ENCODE measurements around the gene POLR3H. TPM values are rescaled to one million over a fixed set of nuclear protein-coding genes. Genes with fewer than 3 reads are reported as not detected.
"Not testable (repeated sequence)": the region's sequence is repeated elsewhere in the genome, so short reads cannot be mapped to it uniquely, and the experiment has no call there.

Gene POLR3H
- total RNA-seq, 2 experiments from 2014 or later, result 29.8 to 30.5 TPM

DNA sequence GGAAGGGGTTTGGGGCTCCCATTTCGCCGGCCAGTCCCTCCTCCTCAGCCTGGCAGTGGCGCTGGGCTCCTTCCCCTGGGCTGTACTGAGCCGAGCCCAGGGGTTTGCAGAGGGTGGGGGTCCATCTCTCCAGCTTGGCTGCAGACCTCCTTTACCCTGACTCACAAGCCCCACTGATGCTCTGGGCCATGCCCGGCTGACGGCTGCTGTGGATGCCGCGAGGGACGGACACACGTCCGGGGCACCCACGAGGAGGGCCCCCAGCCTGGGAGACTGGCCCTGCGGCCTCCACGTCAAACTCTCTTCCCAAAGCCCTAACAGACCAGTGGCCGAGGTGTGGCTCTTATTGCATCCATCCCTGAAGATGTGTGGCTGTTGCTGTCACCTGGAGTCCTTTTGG is 31.3 kb upstream of the POLR3H start:
- Mint-ChIP-seq H3K27ac (no peak overlapping the region), H3K4me3 (no peak overlapping the region), H3K36me3 (peaks cover 3% of the 10 kb centered on the region), H3K27me3 (peaks cover 3% of the 10 kb centered on the region), H3K9me3 (no peaks in the 10 kb centered on the region), H3K4me1 (no peaks in the 10 kb centered on the region)
- ATAC-seq (ENCODE audit: low read depth) (no peak), DNase-seq (no peak)
- POLR2A ChIA-PET, result interaction anchor here (1.1 kb wide), 1 partner anchor 18 kb away, joined by 3 read pairs; no protein-coding TSS in a partner anchor

- Mint-ChIP-seq H3K4me1 (no peaks in the 10 kb centered on the region), H3K27me3 (peaks cover 3% of the 10 kb centered on the region), H3K4me3 (no peak overlapping the region), H3K27ac (no peak overlapping the region), H3K9me3 (no peaks in the 10 kb centered on the region), H3K36me3 (peaks cover 2% of the 10 kb centered on the region)
- ATAC-seq (ENCODE audit: low read depth) (no peak), DNase-seq (no peak)
- POLR2A ChIA-PET, result interaction anchor here (0.6 to 1.1 kb wide), 2 partner anchors 17 to 37 kb away, joined by 3 to 4 read pairs; no protein-coding TSS in a partner anchor
These were observed 30.6 kb upstream of the POLR3H start for GRCh38 chr22:41574847-41575381.

DNA sequence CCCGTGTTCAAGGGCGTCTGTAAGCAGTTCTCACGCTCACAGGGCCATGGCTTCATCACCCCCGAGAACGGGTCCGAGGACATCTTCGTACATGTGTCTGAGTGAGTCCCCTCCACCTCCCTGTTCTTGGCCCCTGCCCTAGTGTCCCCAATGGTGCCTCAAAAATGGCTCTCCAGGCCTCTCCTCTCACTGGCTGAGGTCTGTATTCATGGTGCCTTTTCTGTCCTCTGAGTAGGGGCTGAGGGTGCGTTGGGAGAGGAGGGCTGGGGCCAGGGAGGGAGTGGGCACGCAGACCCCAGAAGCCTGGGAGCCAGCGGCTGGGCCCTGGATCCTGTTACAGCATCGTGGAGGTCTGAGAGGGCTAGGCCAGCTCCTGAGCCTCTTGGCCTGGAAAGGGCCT is 29.4 kb upstream of the POLR3H start:
- Mint-ChIP-seq H3K4me3 (no peak overlapping the region), H3K9me3 (no peaks in the 10 kb centered on the region), H3K4me1 (no peaks in the 10 kb centered on the region), H3K36me3 (no peaks in the 10 kb centered on the region), H3K27me3 (peaks cover 3% of the 10 kb centered on the region), H3K27ac (no peak overlapping the region)
- DNase-seq (no peak), ATAC-seq (ENCODE audit: low read depth) (no peak)
- POLR2A ChIA-PET, result no interaction called here

GRCh38 chr22:41572305-41572704 is 28.0 kb upstream of the POLR3H start:
- H3K4me1 Mint-ChIP-seq; ATAC-seq (ENCODE audit: low read depth); DNase-seq; H3K9me3 Mint-ChIP-seq; POLR2A ChIA-PET; H3K27ac Mint-ChIP-seq; H3K4me3 Mint-ChIP-seq; H3K36me3 Mint-ChIP-seq; H3K27me3 Mint-ChIP-seq: not testable (repeated sequence)

- H3K27me3 Mint-ChIP-seq, result peaks cover 3% of the 10 kb centered on the region
- no peak for DNase-seq
- POLR2A ChIA-PET, result interaction anchor here (0.6 to 1.6 kb wide), 2 partner anchors 18 to 61 kb away, joined by 3 to 6 read pairs; partner anchors contain the start of gene PMM1
These were observed 27.5 kb upstream of the POLR3H start for GRCh38 chr22:41571786-41572185.

DNA sequence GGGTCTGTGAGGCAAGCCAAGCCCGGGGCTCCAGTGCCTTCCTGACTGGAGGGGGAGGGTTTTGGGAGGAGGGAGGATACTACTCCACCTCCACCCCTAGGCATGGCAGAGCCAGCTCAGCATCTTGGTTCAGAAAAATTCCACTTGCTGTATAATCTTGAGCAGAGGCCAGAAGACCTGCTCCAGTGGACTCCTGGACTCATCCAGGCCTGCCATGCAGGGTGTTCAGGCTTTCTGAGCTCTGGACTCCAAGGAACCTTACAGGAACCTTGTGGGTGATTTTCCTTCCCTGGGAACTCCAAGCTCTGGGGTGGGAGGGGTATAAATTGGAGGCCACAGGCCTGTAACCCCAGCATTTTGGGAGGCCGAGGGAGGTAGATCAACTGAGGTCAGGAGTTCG is 26.0 kb upstream of the POLR3H start:
- H3K9me3 Mint-ChIP-seq, result no peaks in the 10 kb centered on the region

More at GRCh38 chr22:41571786-41572185, 27.5 kb upstream of the POLR3H start:
- Mint-ChIP-seq H3K27ac (no peak overlapping the region), H3K4me1 (no peaks in the 10 kb centered on the region), H3K4me3 (no peak overlapping the region), H3K36me3 (no peaks in the 10 kb centered on the region), H3K9me3 (no peaks in the 10 kb centered on the region)
- ATAC-seq (ENCODE audit: low read depth), result no peak

DNA sequence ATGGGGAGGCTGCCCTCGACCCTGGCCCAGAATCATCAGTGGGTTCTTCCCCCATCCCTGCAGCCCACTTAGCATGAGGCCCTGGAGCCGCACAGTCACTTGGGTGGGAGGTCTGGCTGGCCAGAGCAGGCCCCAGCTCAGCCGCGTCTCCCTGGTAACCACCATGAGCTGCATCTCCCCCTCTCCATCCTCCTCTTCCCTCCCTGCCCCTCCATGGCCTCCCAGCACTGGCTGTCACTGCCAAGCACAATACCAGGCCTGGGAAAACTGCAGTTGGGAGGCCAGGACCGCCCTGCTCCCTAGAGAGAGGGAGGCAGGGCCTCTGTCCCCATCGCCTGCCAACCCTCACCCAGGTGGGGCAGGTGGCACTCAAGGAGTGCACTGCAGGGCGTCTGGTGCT is 24.5 kb upstream of the POLR3H start:
- no peaks in the 10 kb centered on the region for H3K9me3 Mint-ChIP-seq
- POLR2A ChIA-PET, result no interaction called here
- no peaks in the 10 kb centered on the region for H3K36me3 Mint-ChIP-seq
- peaks cover 3% of the 10 kb centered on the region for H3K27me3 Mint-ChIP-seq
- ATAC-seq (ENCODE audit: low read depth) (no peak), DNase-seq (no peak)
- no peak overlapping the region for H3K4me3 Mint-ChIP-seq
- H3K27ac Mint-ChIP-seq, result no peak overlapping the region
- peaks cover 3% of the 10 kb centered on the region for H3K4me1 Mint-ChIP-seq

More for the DNA sequence above, 26.0 kb upstream of the POLR3H start:
- no peak overlapping the region for H3K27ac Mint-ChIP-seq
- H3K4me3 Mint-ChIP-seq, result no peak overlapping the region
- DNase-seq, result no peak
- no peak for ATAC-seq (ENCODE audit: low read depth)
- H3K27me3 Mint-ChIP-seq, result peaks cover 3% of the 10 kb centered on the region
- H3K4me1 Mint-ChIP-seq, result peaks cover 3% of the 10 kb centered on the region
- POLR2A ChIA-PET, result interaction anchor here (1.6 kb wide), 1 partner anchor 19 kb away, joined by 6 read pairs; the partner anchor contains the start of gene PMM1
- no peaks in the 10 kb centered on the region for H3K36me3 Mint-ChIP-seq

DNA sequence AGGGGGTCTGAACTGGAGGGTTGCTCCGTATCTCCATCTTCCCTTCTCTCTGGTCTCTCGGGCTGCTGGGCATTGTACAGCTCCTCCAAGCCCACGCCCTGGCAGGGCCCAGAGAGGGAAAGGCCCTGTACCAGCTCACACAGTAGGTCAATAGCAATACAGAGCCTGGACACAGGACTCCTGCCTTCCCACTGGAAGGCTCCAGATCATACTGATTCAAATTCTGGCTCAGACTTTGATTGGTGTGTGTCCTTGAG is 23.2 kb upstream of the POLR3H start:
- H3K36me3 Mint-ChIP-seq, result no peaks in the 10 kb centered on the region
- POLR2A ChIA-PET, result interaction anchor here (0.6 to 0.8 kb wide), 2 partner anchors 14 to 22 kb away, joined by 3 read pairs; partner anchors contain the start of gene PMM1
- no peak overlapping the region for H3K4me3 Mint-ChIP-seq
- peaks cover 8% of the 10 kb centered on the region for H3K27me3 Mint-ChIP-seq
- H3K4me1 Mint-ChIP-seq, result peaks cover 3% of the 10 kb centered on the region
- ATAC-seq (ENCODE audit: low read depth) (no peak), DNase-seq (no peak)
- no peak overlapping the region for H3K27ac Mint-ChIP-seq
- H3K9me3 Mint-ChIP-seq, result no peaks in the 10 kb centered on the region

GRCh38 chr22:41565403-41566054 is 21.3 kb upstream of the POLR3H start:
- Mint-ChIP-seq H3K9me3 (no peaks in the 10 kb centered on the region), H3K27me3 (peaks cover 17% of the 10 kb centered on the region), H3K4me3 (no peak overlapping the region), H3K27ac (no peak overlapping the region), H3K4me1 (peaks cover 3% of the 10 kb centered on the region), H3K36me3 (no peaks in the 10 kb centered on the region)
- DNase-seq (no peak), ATAC-seq (ENCODE audit: low read depth) (peak; percentile 86)
- POLR2A ChIA-PET, result interaction anchor here (0.7 to 1.9 kb wide), 8 partner anchors 8 to 959 kb away, joined by 3 to 12 read pairs (median 4); partner anchors contain the start of genes DESI1, PMM1, XRCC6 and ZC3H7B

DNA sequence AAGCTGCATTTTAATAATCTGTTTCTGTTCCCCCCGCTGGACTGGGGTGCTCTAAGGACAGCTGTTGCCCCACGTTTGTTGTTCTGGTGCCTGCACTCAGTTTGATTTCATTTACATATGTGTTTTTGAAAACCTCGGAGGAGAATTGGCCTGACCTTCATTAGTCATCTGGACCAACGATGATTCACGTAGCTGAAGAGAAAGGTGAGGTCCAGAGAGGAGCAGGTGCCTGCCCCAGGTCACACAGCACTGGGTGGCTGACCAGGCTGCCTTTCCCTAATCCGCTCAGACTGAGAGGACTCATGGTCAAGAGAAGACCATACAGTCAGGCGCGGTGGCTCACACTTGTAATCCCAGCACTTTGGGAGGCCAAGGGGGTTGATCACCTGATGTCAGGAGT is 20.3 kb upstream of the POLR3H start:
- POLR2A ChIA-PET, result interaction anchor here (0.7 to 1.9 kb wide), 3 partner anchors 7 to 183 kb away, joined by 3 to 5 read pairs (median 4); partner anchors contain the start of gene PMM1
- no peak for ATAC-seq (ENCODE audit: low read depth)
- H3K36me3 Mint-ChIP-seq, result no peaks in the 10 kb centered on the region

DNA sequence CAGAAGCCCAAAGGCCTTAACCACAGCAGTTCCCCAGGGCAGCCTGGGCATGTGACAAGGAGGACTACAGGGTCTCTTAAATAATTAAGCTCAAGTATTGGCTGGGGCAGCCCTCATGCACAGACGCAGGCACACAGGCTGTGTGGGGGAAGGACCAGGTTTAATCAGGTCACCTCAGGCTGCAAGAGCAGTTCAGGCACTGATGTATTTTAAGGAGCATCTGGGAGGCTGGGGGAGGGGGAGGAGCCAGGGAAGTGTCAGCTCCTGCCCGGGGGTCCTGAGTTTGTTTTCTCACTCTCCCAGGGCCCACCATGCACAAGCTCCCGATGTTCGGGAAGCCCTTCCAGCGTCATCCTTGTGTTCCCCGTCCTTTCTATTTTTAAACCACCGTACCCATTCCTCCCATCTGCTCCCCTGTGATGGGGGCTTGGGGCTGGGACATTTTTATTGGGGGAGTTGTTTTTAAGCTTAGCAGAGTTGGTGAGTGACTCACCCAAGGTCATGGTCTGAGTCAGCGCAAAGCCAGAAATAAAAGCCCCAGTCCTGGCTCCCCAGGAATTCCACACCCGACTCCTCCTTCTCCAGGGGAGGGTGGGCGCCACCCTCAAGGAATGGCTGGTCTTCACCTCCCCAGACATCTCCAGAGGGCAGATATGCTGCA is 18.9 kb upstream of the POLR3H start:
- Mint-ChIP-seq H3K36me3 (no peaks in the 10 kb centered on the region), H3K27me3 (peaks cover 39% of the 10 kb centered on the region), H3K4me3 (no peak overlapping the region), H3K4me1 (peaks cover 3% of the 10 kb centered on the region), H3K9me3 (no peaks in the 10 kb centered on the region), H3K27ac (no peak overlapping the region)
- DNase-seq (no peak), ATAC-seq (ENCODE audit: low read depth) (no peak)
- POLR2A ChIA-PET, result interaction anchor here (0.6 kb wide), 1 partner anchor 77 kb away, joined by 3 read pairs; no protein-coding TSS in a partner anchor

More for the DNA sequence above, 20.3 kb upstream of the POLR3H start:
- Mint-ChIP-seq H3K27me3 (peaks cover 27% of the 10 kb centered on the region), H3K9me3 (no peaks in the 10 kb centered on the region), H3K4me1 (peaks cover 3% of the 10 kb centered on the region), H3K27ac (no peak overlapping the region), H3K4me3 (no peak overlapping the region)
- no peak for DNase-seq

- Mint-ChIP-seq H3K4me3 (no peak overlapping the region), H3K27me3 (peaks cover 42% of the 10 kb centered on the region), H3K27ac (no peak overlapping the region), H3K4me1 (peaks cover 3% of the 10 kb centered on the region), H3K9me3 (no peaks in the 10 kb centered on the region), H3K36me3 (no peaks in the 10 kb centered on the region)
- ATAC-seq (ENCODE audit: low read depth), result no peak
- POLR2A ChIA-PET, result interaction anchor here (0.7 kb wide), 1 partner anchor 53 kb away, joined by 3 read pairs; no protein-coding TSS in a partner anchor
- no peak for DNase-seq
These were observed 18.2 kb upstream of the POLR3H start for GRCh38 chr22:41562461-41562860.

GRCh38 chr22:41561788-41562187 is 17.5 kb upstream of the POLR3H start:
- ATAC-seq (ENCODE audit: low read depth) (no peak), DNase-seq (no peak)
- Mint-ChIP-seq H3K9me3 (no peaks in the 10 kb centered on the region), H3K4me1 (peaks cover 3% of the 10 kb centered on the region), H3K27me3 (peaks cover 45% of the 10 kb centered on the region), H3K27ac (no peak overlapping the region), H3K4me3 (no peak overlapping the region), H3K36me3 (no peaks in the 10 kb centered on the region)
- POLR2A ChIA-PET, result interaction anchor here (0.7 kb wide), 1 partner anchor 53 kb away, joined by 3 read pairs; no protein-coding TSS in a partner anchor

Data from activated naive CD8-positive, alpha-beta T cell treated with anti-CD3 and anti-CD28 coated beads, Interleukin-2, amount 10 ng/mL, durations not matched to agents 7 days and 5 days (primary cell).